HG02852 (cell line): ENCODE results near the gene DNAJB6.

Experiments
- ATAC-seq: cut with Tn5 transposase; IDR thresholded peaks from one replicate; pipeline ENCODE4 v1.9.1; 2021; ENCODE audit warnings: mild to moderate bottlenecking, moderate library complexity; ENCODE audit not compliant: unreplicated experiment

The DNAJB6 gene

DNA sequence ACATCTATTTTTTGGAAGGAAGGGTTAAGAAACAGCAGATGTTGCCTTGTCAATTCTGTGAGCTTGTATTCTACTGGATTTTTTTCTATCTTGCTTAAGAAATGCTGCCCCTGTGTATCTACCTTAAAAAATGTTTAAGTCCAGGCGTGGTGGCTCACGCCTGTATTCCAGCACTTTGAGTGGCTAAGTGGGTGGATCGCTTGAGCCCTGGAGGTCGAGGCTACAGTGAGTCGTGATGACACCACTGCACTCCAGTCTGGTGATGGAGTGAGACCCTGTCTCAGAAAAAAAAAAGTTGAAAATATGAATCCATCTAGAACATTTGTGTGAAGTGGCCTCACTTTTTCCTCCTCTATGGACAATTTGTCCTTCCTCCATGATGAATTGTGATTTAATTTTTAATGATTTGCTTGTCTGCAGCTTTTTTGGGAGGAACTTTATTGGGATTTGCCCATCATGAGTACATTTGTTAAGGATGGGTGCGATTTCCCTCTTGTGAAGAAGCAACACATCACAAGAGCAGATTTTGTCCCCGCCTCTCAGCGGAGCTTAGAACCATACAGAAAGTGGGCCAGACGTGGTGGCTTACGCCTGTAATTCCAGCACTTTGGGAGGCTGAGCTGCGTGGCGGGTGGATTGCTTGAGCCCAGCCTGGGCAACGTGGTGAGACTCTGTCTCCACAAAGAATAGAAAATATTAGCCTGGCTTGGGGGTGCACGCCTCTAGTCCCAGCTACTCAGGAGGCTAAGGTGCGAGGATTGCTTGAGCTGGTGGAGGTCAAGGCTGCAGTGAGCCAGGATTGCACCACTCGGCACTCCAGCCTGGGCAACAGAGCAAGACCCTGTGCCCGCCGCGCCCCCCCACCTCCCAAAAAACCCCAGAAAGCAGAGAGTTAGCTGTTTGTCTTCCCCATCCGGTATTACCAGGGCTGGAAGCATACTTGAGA lies 57.7 kb downstream of the DNAJB6 start:
- ATAC-seq, result no peak

DNA sequence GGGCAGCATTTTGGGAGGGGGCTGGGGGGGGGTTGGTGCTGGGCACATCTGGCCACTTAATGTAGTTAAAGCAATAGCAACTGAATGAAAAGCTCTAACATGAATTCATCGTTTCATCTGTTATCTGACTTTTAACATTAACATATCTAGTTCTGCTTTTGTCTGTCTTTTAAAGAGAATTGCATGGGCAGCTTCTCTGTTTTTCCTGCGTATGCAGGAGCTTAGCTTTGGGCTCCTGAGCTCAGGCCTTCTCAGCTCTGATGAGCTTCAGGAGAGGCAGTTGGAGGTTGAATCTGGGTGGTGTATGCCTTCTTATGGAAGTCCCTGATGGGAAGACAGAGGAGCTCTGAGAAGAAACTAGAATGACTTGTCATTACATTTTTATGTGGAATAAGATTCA lies 58.4 kb downstream of the DNAJB6 start:
- ATAC-seq, result no peak

DNA sequence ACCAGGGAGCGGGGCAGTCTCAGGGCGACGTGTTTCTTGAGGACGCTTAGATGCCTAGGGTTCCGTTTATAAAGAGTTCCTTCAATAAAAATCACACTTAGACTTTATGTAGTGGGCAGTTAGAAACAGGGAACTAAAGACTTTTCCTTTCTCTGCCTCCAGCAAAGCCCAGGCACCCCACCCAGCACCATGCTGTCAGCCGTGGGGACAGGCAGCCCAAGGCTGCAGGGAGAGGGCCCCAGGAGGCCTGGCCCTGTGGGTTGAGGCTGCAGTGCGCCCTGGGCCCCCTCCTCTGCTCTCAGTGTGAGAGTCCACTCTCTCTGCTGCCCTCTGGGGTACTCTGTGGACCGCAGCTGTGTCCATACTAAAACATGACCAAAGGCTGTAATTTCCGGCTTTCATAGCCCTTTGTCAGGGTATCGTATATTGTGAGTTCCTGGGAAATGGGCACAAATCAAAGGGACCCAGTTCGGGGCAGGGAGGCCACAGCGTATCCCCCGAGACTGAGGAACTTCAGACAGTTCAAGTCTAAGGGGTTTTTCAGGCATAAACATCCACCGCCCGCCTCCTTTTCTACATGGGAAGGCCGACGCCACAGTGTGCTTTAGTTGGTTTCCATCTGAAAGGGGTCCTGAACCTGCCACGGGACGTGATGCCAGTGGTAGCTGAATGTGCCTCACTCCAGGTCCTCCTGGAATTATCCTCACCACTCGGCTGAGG lies 59.7 kb downstream of the DNAJB6 start:
- ATAC-seq, result no peak

DNA sequence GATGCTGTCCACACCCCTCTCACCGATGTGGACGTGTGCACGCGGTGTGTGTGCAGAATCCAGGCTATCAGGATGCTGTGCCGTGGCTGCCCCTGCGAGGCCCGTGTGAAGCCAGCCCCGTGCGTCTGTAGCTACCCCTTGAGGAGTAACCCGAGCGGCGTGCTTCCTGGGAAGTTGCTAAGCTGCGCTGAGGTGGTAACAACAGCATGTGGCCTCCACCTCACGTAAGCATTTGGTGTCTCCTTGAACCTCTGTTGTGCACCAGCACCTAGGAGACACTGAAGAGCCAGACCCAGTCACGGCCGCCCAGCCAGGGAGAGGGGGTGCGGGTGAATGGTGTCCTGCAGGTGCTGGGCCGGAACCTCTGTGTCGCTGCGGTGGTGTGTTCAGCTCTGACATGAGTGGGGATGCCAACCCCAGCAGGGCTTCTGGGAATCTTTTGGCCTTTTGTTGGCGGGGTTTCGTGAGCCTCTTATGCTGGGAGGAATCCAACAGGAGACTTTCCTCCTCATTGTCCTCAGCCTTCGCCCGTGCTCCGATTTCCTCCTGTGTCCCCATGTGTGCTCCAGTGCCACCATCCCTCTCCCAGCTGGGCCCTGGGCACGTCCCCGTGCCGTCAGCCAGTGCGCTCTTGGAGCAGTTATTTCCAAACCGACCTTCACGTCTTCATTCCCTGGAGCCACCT lies 60.4 kb downstream of the DNAJB6 start:
- no peak for ATAC-seq

DNA sequence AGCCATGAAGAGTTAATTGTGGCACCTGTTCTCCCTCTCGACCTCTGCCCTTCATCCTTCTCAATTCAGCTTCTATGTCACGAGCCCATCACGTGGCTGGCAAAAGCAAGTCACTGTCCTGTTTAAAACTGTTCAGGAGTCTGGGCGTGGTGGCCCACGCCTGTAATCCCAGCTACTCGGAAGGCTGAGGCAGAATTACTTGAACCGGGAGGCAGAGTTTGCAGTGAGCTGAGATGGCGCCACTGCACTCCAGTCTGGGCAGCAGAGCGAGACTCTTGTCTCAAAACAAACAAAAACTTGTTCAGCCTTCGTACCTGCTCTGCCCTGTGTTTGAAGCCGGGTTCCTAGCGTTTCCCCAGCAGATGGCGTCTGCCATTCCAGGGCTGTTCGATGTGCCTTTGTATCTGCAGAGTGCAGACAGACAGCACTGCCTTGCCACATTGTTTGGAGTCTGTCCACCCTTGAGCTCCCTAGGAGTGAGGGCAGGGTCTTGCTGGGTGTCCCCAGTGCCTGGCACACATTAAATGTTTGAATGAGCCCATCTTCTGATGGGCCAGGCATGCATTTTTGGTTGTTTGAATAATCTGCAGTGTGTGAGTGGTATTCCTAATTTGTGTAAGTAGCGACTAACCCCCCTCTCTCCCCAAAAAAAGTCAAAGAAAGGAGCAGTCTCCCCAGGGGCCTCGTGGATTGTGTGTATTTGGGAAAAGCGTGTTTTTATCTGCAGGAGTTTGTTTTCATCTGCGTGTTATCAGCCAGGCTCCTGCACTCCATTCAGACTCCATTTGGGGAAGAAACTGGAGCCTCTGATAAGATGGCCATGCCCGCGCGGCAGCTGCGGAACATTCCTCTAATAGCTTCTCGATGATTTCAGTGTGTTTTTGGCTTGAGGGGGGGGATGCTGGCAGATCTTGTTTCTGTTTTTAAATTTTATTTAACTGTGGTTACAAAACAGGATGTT lies 61.2 kb downstream of the DNAJB6 start:
- no peak for ATAC-seq

DNA sequence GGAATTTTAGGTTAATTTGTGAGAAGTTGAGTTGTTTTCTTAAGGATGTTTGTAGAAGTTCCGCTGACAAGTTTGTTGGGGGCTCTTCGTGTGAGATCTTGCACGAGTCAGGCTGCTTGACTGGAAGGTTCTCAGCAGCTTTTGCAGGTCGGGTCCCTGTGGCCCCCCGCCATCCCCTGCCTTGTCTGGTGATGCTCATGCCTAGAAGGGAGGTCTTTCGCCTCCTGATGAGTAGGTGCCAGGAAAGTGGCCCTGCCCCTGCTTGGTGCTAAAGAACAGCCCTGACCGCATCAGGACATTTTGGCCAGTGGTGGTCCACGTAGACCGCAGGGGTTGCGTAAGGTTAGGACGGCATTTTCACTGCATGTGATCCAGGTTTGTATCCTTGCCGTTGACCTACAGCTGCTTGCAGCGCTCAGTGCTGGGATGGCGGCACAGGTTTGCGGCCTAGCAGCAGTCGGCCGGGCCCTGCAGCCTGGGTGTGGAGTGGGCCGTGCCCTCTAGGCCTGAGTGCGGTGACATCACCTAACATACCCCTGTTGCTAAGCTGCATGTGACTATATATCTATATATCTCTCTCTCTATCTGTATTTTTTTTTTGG lies 62.4 kb downstream of the DNAJB6 start:
- no peak for ATAC-seq

DNA sequence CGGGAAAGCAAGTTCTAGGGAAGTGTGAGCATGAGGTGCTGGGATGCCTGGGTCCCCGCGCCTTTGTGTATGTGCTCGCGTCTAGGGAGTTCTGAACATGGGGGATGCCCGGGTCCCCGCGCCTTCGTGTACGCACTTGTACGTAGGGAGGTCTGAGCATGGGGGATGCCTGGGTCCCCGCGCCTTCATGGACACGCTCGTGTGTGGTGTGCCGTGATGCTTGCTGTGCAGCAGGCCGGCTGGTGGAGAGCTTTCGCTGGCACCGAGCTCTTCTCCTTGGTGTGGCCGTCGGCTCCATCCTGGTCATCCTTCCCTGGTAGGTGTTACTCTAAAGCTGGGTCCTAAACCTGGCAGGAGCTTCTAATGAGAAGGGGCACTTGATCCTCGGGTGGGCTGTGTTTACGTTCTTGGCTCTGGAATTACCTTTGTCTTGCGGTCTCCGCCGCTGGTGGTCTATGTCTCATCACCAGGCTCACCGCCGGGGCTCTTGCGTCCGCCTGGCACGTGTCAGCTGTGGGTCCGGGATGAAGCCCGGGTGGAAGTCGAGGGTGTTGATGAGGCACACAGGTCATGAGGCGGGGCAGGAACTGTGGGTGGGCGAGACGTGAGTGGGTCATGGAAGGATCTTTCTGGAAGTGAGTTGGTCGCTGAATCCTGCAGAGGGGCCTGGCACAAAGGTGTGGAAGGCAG lies 63.5 kb downstream of the DNAJB6 start:
- ATAC-seq, result no peak

DNA sequence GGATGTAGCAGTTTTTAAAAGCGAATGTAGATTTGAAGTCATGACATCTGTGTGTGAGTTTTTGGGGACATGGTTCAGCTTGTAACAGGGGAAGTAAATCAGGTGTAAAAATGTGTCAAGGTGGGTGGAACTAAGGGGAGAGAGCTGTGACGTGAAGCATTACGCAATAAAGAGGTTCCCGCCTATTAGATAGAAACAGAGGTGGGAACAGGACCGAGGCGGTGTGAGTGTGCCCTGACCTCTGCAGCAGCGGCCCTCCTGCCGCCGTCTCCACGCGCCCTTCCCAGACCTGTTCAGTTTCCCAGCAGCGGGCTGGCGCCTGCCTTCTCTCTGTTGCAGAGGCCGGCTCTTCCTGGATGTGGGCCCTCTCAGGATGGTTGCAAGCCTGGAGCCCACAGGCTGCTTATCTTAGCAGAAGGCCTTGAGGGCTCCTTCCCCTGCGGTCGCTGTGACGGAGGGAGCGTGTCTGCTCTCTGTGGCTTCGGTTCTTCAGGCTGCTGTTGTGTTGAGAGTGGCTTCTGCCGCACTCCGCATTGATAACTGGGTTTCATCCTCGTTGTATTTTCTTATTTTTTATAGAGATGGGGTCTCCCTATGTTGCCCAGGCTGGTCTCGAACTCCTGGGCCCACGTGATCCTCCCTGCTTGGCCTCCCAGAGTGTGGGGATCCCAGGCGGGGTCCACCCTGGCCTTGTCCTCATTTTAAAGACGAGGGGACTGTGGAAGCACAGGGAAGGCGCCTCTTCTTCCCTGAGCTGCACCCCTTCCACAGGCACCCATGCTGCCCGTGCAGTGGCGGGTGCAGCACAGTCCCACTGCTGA lies 65.0 kb downstream of the DNAJB6 start:
- ATAC-seq, result no peak

DNA sequence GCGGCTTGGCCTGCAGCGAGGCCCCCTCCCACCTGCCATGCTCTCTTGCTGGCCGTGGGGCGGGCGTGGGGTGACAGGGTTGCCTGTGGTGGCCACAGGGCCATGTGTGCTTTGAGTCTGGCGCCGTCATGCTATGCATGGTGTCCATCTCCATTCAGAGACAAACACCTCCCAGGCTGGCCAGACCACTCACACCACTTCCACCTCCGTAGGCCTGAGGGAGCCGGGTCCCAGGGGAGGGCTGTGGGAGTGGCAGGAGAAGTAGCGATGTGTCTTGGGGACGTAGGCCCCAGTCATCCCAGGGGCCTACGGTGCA lies 65.5 kb downstream of the DNAJB6 start:
- no peak for ATAC-seq

DNA sequence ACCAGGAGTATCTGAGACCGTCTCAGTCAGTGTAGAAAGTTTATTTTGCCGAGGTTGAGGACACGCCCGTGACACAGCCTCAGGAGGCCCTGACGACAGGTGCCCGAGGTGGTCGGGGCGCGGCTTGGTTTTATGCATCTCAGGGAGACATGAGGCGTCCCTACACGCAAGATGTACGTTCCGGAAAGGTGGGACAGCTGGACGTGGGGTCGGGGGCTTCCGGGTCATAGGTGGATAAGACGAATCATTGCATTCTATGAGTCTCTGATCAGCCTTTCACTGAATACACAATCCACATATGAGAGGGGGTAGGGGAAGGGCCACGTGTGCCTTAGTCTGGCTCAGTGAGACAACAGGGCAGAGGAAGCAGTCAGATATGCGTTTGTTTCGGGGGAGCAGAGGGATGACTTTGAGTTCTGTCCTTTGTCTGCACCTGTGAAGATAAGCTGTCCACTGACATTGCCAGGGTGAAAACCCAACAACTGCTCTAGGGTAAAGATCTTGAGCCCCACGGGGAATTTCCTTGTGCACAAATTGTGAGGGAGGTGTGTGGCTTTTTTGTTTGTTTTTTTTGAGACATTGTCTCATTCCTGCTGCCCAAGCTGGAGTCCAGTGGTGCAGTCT lies 66.2 kb downstream of the DNAJB6 start:
- no peak for ATAC-seq

DNA sequence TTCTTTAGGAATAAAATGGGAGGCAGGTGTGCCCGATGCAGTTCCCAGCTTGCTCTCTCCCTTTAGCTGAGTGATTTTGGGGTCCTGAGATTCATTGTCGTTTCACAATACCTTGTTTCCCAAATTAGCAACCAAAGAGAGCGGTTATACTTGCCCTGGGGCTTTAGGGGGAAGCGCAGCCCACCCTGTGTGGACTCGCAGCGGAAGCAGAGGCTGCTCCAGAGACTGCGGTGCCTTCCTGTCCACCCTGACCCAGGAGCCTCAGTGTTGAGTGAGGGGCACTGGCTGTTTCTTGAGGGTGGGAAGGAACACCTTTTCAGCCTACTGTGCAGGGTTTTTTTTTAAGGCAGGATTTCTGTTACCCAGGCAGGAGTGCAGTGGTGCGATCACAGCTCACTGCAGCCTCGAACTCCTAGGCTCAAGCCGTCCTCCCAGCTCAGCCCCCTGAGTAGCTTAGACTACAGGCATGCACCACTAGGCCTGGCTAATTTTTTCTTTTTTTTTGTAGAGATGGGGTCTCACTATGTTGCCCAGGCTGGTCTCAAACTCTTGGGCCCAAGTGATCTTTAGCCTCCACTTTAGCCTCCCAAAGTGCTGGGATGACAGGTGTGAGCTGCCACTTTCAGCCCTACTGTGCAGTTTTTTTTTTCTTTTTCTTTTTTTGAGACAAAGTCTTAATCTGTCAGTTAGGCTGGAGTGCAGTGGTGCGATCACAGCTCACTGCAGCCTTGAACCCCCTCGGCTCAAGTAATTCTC lies 67.0 kb downstream of the DNAJB6 start:
- ATAC-seq, result no peak

DNA sequence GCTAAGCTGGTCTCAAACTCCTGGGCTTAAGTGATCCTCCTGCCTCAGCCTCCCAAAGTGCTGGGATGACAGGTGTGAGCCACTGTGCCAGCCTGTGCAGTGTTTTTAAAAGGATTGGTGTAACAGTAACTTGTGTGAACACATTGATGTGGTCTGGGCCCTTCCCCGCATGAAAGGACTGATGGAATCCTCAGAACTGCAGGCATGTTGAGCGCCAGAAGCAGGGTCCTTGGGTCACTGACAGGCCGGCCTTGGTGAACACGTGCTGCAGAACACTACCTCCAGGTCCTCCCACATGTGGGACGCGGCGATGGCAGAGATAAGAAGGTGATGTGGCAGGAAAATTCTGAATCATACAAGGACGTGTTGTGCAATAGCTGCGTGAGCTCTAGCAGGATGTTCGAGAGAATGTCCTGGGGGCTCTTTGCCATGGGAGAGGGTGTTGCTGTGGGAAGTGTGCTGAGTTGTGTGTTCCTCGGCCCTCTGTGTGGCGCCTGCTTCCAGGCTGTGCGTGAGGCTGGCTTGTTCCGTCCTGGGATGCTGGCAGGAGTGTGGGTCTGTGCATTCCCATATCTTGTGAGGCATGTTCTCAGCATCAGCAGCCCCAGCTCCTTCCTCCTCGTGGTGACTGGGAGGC lies 68.2 kb downstream of the DNAJB6 start:
- no peak for ATAC-seq

DNA sequence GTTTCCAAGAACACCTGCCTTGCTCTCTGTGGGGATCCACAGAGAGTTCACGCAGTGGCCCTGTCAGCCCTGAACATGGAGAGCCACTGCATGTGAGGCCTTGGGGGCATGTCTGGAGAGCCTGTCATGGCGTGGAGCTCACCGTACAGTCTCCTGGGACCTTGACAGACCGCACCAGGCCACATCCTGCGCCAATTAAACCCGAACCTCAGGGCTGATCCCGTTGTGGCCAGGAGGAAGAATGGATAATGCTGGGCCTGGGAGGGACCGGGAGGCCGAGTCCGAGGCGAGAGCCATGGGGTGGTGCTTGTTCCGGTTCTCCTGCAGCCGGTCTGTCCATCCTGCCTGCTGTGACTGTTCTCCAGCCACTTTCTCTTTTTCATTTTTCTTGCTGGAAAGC lies 68.7 kb downstream of the DNAJB6 start:
- ATAC-seq, result no peak

DNA sequence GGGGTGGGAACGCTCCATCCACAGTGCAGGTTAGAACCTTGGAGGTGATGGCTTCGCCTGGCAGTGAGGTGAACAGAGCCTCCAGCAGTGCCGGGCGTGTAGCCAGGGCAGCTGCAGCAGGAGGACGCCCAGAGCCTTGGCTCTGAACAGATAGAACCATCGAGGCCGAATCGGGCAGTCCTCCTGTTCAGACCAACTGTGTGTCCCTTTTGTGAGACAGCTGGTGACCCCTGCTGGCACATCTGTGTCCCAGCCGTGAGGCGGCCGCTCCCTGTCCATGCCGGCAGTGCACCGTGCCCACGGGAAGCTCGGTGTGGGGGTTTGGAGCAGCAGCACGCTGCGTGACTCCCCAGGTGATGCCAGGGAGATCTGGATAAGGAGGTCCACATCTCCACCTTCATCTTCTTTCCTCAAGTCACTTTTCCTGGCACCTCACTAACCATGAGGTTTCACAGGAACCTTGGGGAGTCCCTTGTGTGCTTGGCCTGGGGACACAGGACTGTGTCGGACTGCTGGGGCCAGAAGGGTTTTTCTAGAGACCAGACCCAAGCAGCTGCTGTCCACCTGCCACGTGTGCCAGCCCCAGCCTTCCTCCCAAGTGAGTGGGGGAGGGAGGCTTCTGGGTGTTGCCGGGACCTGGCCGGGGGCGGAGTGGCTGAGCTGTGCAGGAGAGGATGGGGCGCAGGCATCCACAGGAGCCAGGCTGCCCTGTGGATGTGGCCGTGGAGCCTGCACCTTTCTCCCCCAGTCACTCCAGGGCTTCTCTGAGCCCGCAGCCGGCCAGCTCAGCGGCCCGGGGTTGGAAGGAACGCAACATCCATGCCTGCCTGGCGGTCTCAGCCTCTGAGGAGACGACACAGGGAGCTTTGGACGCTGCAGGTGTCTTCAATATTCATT lies 69.4 kb downstream of the DNAJB6 start:
- no peak for ATAC-seq

DNA sequence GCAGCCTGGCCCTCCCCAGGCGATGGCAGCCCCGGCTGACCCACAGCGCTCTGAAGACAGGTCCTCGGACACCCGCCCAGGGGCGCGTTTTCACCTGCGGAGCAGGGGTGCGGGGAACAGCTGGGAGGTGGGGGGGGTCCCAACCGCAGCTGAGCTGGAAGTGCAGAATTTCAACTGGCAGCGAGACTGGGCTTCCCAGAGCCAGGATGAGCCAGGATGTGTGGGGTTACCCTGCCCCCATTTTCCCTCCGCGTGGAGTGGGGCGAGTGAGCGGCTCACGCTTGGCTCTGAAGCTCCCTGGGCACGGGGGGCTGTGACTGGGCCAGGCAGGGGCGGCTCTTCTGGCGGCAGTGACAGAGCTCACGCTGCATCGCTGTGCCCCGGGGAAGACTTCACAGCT lies 70.2 kb downstream of the DNAJB6 start:
- ATAC-seq, result no peak
